ENCODE data around the gene IGLON5. TPM values are rescaled to one million over a fixed set of nuclear protein-coding genes. Genes with fewer than 3 reads are reported as not detected.

IGLON5 gene
- total RNA-seq, 2 experiments from 2014 or later: not detected

DNA sequence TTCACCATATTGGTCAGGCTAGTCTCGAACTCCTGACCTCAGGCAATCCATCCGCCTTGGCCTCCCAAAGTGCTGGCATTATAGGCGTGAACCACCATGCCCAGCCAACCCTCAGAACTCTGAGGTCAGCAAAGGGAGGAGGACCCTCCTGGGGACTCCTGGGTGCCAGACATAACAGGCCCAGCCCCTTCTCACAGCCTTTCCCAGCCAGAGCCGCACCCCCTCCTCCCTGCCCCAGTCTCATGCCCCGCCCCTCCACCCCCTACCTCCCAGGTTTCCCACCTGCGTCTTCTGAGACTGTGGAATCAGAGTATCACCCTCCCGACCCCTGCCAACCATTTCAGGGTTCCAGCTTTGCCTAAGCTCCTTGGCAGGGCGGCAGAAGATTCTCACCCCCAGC is 5.2 kb downstream of the IGLON5 start:
- no peak overlapping the region for H3K4me3 ChIP-seq (ENCODE audit: low read depth, low read length, poor library complexity, severe bottlenecking)
- H3K9me3 ChIP-seq (ENCODE audit: low read length): no peaks in the 10 kb centered on the region
- H2AFZ ChIP-seq (ENCODE audit: low read length): no peak overlapping the region
- ChIA-PET POLR2A (no interaction called here), CTCF (ENCODE audit: unreplicated experiment) (no interaction called here)
- no peak overlapping the region for H3K27ac ChIP-seq (ENCODE audit: low read depth, low read length, poor library complexity, severe bottlenecking)
- no peaks in the 10 kb centered on the region for H3K9me2 ChIP-seq (ENCODE audit: insufficient read depth, low read length)
- TF ChIP-seq CTCF (conservative IDR thresholded peaks at IDR 0.05; ENCODE audit: low read length) (no peak), EZH2phosphoT487 (IDR thresholded peaks at IDR 0.05; ENCODE audit: borderline replicate concordance, low read depth, low read length) (no peak)
- intact Hi-C loops (cut with micrococcal nuclease; ENCODE audit: unreplicated experiment): no loop called here
- no peaks in the 10 kb centered on the region for H3K79me2 ChIP-seq (ENCODE audit: insufficient read depth, low read depth, low read length)
- DNase-seq (ENCODE audit: low spot score): no peak
- H3K4me1 ChIP-seq (ENCODE audit: insufficient read depth, low read length, poor library complexity, severe bottlenecking): no peaks in the 10 kb centered on the region
- no peaks in the 10 kb centered on the region for H3K36me3 ChIP-seq (ENCODE audit: insufficient read depth, low read length)
- H3K4me2 ChIP-seq (ENCODE audit: low read length): no peak overlapping the region
- no TSS peak for BruUV-seq (replicated peaks)
- H4K20me1 ChIP-seq (ENCODE audit: insufficient read depth, low read length): no peaks in the 10 kb centered on the region

DNA sequence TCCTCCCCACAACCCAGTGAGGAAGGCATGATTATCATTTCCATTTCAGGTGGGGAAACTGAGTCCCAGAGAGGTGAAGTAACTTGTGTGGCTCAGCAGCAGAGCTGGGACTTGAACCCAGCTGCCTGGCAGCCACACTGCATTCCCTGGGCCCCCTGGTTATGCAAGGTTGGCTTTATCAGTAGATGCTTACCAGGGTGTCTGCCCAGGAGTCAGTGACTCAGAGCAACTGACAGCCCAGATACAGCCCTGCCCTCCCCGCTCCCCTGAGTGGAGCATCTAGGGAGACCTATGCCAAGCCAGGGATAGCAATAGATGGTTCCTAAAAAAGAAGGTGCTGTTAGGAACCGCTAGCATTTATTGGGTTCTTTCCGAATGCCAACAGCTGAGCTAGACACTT is 5.9 kb downstream of the IGLON5 start:
- H3K9me2 ChIP-seq (ENCODE audit: insufficient read depth, low read length): no peaks in the 10 kb centered on the region
- no peaks in the 10 kb centered on the region for H4K20me1 ChIP-seq (ENCODE audit: insufficient read depth, low read length)
- intact Hi-C loops (cut with micrococcal nuclease; ENCODE audit: unreplicated experiment): no loop called here
- DNase-seq (ENCODE audit: low spot score): no peak
- no peak overlapping the region for H2AFZ ChIP-seq (ENCODE audit: low read length)
- no peak overlapping the region for H3K4me2 ChIP-seq (ENCODE audit: low read length)
- H3K4me3 ChIP-seq (ENCODE audit: low read depth, low read length, poor library complexity, severe bottlenecking): no peak overlapping the region
- no peaks in the 10 kb centered on the region for H3K79me2 ChIP-seq (ENCODE audit: insufficient read depth, low read depth, low read length)
- ChIA-PET POLR2A (no interaction called here), CTCF (ENCODE audit: unreplicated experiment) (no interaction called here)
- H3K4me1 ChIP-seq (ENCODE audit: insufficient read depth, low read length, poor library complexity, severe bottlenecking): no peaks in the 10 kb centered on the region
- no peak overlapping the region for H3K27ac ChIP-seq (ENCODE audit: low read depth, low read length, poor library complexity, severe bottlenecking)
- H3K36me3 ChIP-seq (ENCODE audit: insufficient read depth, low read length): no peaks in the 10 kb centered on the region
- H3K9me3 ChIP-seq (ENCODE audit: low read length): no peaks in the 10 kb centered on the region
- TF ChIP-seq EZH2phosphoT487 (IDR thresholded peaks at IDR 0.05; ENCODE audit: borderline replicate concordance, low read depth, low read length) (no peak), CTCF (conservative IDR thresholded peaks at IDR 0.05; ENCODE audit: low read length) (no peak)
- no TSS peak for BruUV-seq (replicated peaks)

GRCh38 chr19:51317968-51318367 is 6.5 kb downstream of the IGLON5 start:
- intact Hi-C loops (cut with micrococcal nuclease; ENCODE audit: unreplicated experiment): no loop called here
- no peaks in the 10 kb centered on the region for H3K36me3 ChIP-seq (ENCODE audit: insufficient read depth, low read length)
- DNase-seq (ENCODE audit: low spot score): no peak
- H3K4me1 ChIP-seq (ENCODE audit: insufficient read depth, low read length, poor library complexity, severe bottlenecking): no peaks in the 10 kb centered on the region
- no peaks in the 10 kb centered on the region for H3K9me3 ChIP-seq (ENCODE audit: low read length)
- H3K9me2 ChIP-seq (ENCODE audit: insufficient read depth, low read length): no peaks in the 10 kb centered on the region
- H4K20me1 ChIP-seq (ENCODE audit: insufficient read depth, low read length): no peaks in the 10 kb centered on the region
- H3K27ac ChIP-seq (ENCODE audit: low read depth, low read length, poor library complexity, severe bottlenecking): no peak overlapping the region
- TF ChIP-seq CTCF (conservative IDR thresholded peaks at IDR 0.05; ENCODE audit: low read length) (no peak), EZH2phosphoT487 (IDR thresholded peaks at IDR 0.05; ENCODE audit: borderline replicate concordance, low read depth, low read length) (no peak)
- ChIA-PET CTCF (ENCODE audit: unreplicated experiment) (no interaction called here), POLR2A (no interaction called here)
- no peak overlapping the region for H2AFZ ChIP-seq (ENCODE audit: low read length)
- H3K79me2 ChIP-seq (ENCODE audit: insufficient read depth, low read depth, low read length): no peaks in the 10 kb centered on the region
- H3K4me3 ChIP-seq (ENCODE audit: low read depth, low read length, poor library complexity, severe bottlenecking): no peak overlapping the region
- BruUV-seq (replicated peaks): no TSS peak
- no peak overlapping the region for H3K4me2 ChIP-seq (ENCODE audit: low read length)

Measured in OCI-LY7 (cell line).